SU-DHL-6 (cell line): ENCODE results near the gene ZSCAN10.
A peak's percentile ranks its signal among the peaks of the same experiment; 100 is the strongest.
"Not testable (repeated sequence)": the region's sequence is repeated elsewhere in the genome, so short reads cannot be mapped to it uniquely, and the experiment has no call there.

ENCODE experiments used
- H2AFZ ChIP-seq: fragments of 200-600 bp; sonication (generic); 2 replicates; pipeline ENCODE4 v1.6.1; 2014; ENCODE audit warnings: low read depth, mild to moderate bottlenecking, moderate library complexity, mixed read lengths, antibody characterized with exemption, low read length; ENCODE audit not compliant: severe bottlenecking
- H3F3A ChIP-seq: fragments of 200-600 bp; shearing (Covaris generic); 2 replicates; pipeline ENCODE4 v1.6.0; 2016; ENCODE audit warnings: antibody characterized with exemption, mild to moderate bottlenecking; ENCODE audit not compliant: insufficient read depth
- H3K27ac ChIP-seq: fragments of 200-600 bp; sonication (generic); 2 replicates; pipeline ENCODE4 v1.5.1; 2016; ENCODE audit warnings: low read depth, mild to moderate bottlenecking, low read length, moderate library complexity, mixed read lengths
- H3K27me3 ChIP-seq: fragments of 200-600 bp; sonication (generic), shearing (Covaris generic); 2 replicates; pipeline ENCODE4 v1.6.0; 2014; ENCODE audit warnings: mild to moderate bottlenecking, low read length
- H3K36me3 ChIP-seq: fragments of 200-600 bp; sonication (generic); 2 replicates; pipeline ENCODE4 v1.6.1; 2014; ENCODE audit warnings: mild to moderate bottlenecking, low read length, mixed read lengths
- H3K4me2 ChIP-seq: fragments of 300-600, 200-600 bp; shearing (Covaris generic), sonication (generic); 2 replicates; pipeline ENCODE4 v1.6.0; 2014; ENCODE audit warnings: low read length, low read depth, mild to moderate bottlenecking; ENCODE audit not compliant: poor library complexity, severe bottlenecking
- H3K4me3 ChIP-seq: fragments of 200-600 bp; sonication (generic); 2 replicates; pipeline ENCODE4 v1.5.1; 2014; ENCODE audit warnings: antibody characterized with exemption, low read length, mild to moderate bottlenecking, mixed read lengths; ENCODE audit not compliant: insufficient read depth, poor library complexity, severe bottlenecking
- H3K79me2 ChIP-seq: fragments of 200-600 bp; sonication (generic); 2 replicates; pipeline ENCODE4 v1.6.1; 2014; ENCODE audit warnings: mild to moderate bottlenecking, low read length, moderate library complexity; ENCODE audit not compliant: insufficient read depth
- H3K9ac ChIP-seq: fragments of 200-600 bp; sonication (generic); 2 replicates; pipeline ENCODE4 v1.7.0; 2014; ENCODE audit warnings: mild to moderate bottlenecking, low read length
- H3K9me2 ChIP-seq: fragments of 200-600 bp; sonication (generic); replicated peaks from 2 replicates; pipeline ENCODE4 v1.6.1; 2014; ENCODE audit warnings: low read length; ENCODE audit not compliant: insufficient read depth
- H3K9me3 ChIP-seq: fragments of 200-600 bp; sonication (generic); 2 replicates; pipeline ENCODE4 v1.6.1; 2014; ENCODE audit warnings: low read length, mixed read lengths; ENCODE audit not compliant: insufficient read depth
- H4K20me1 ChIP-seq: fragments of 200-600 bp; sonication (generic); 2 replicates; pipeline ENCODE4 v1.6.1; 2014; ENCODE audit warnings: low read depth, mild to moderate bottlenecking, antibody characterized with exemption, low read length, moderate library complexity, mixed read lengths
- CTCF ChIP-seq: fragments of 200-600 bp; sonication (generic); IDR thresholded peaks from one replicate; pipeline ENCODE4 v1.5.1; 2017; ENCODE audit warnings: antibody characterized with exemption, mild to moderate bottlenecking, low read length, moderate library complexity; ENCODE audit not compliant: insufficient read depth, poor library complexity, severe bottlenecking
- EZH2phosphoT487 ChIP-seq: fragments of 200-600 bp; sonication (generic), shearing (Covaris generic); conservative IDR thresholded peaks from 2 replicates; pipeline ENCODE4 v1.6.1; 2018; ENCODE audit warnings: mild to moderate bottlenecking, antibody characterized with exemption, low read length, moderate library complexity, mixed read lengths

ZSCAN10 gene

GRCh38 chr16:3057181-3058138 is 41.6 kb downstream of the ZSCAN10 start:
- H3K4me2 ChIP-seq, result peak overlapping the region; percentile 57

GRCh38 chr16:3056336-3057180 is 42.5 kb downstream of the ZSCAN10 start:
- Histone ChIP-seq H2AFZ (no peak overlapping the region), H3K4me2 (no peak overlapping the region), H4K20me1 (no peaks in the 10 kb centered on the region), H3K36me3 (no peaks in the 10 kb centered on the region), H3K27ac (no peak overlapping the region), H3K9me2 (no peaks in the 10 kb centered on the region), H3K4me3 (no peak overlapping the region), H3K27me3 (no peaks in the 10 kb centered on the region), H3F3A (no peaks in the 10 kb centered on the region), H3K79me2 (no peaks in the 10 kb centered on the region), H3K9me3 (no peaks in the 10 kb centered on the region), H3K9ac (no peak overlapping the region)
- TF ChIP-seq EZH2phosphoT487 (no peak), CTCF (no peak)

More at GRCh38 chr16:3057181-3058138, 41.6 kb downstream of the ZSCAN10 start:
- Histone ChIP-seq H3F3A (0 out of 2 replicates have a peak, but pooled peaks cover 4% of the 10 kb centered on the region), H3K9ac (peak overlapping the region; percentile 96; the same call in 1 of the 2 replicates), H3K9me2 (no peaks in the 10 kb centered on the region), H3K9me3 (no peaks in the 10 kb centered on the region), H3K4me3 (peak overlapping the region; percentile 81), H3K27ac (no peak overlapping the region), H4K20me1 (no peaks in the 10 kb centered on the region), H3K36me3 (no peaks in the 10 kb centered on the region), H2AFZ (no peak overlapping the region), H3K79me2 (no peaks in the 10 kb centered on the region), H3K27me3 (no peaks in the 10 kb centered on the region)
- TF ChIP-seq CTCF (no peak), EZH2phosphoT487 (no peak)

GRCh38 chr16:3055734-3056115 is 43.4 kb downstream of the ZSCAN10 start:
- not testable (repeated sequence) for H3K9me3 ChIP-seq, H3F3A ChIP-seq, H3K4me2 ChIP-seq, H4K20me1 ChIP-seq, H3K9me2 ChIP-seq, H2AFZ ChIP-seq, H3K36me3 ChIP-seq, H3K27me3 ChIP-seq, H3K27ac ChIP-seq, H3K4me3 ChIP-seq, H3K79me2 ChIP-seq, H3K9ac ChIP-seq
